Neural cell (in vitro differentiated cells): ENCODE results near the gene SNTB2. TPM values are rescaled to one million over a fixed set of nuclear protein-coding genes. Genes with fewer than 3 reads are reported as not detected.

Experiments used
- H2AFZ ChIP-seq: fragments of 200-600, 300-800 bp; sonication (generic), shearing (Covaris generic); 2 replicates; pipeline ENCODE4 v1.6.0; 2014; ENCODE audit warnings: low read depth, mild to moderate bottlenecking, antibody characterized with exemption, low read length, moderate library complexity
- H3F3A ChIP-seq: fragments of 200-600 bp; shearing (Covaris generic); 2 replicates; pipeline ENCODE4 v1.6.1; 2016; ENCODE audit warnings: mild to moderate bottlenecking, moderate library complexity, mixed read lengths, antibody characterized with exemption, low read length; ENCODE audit not compliant: insufficient read depth, poor library complexity, severe bottlenecking
- H3K27ac ChIP-seq: fragments of 200-600, 300-800 bp; sonication (generic), shearing (Covaris generic); 2 replicates; pipeline ENCODE4 v1.5.1; 2014; ENCODE audit warnings: mild to moderate bottlenecking, low read length, moderate library complexity
- H3K27me3 ChIP-seq: fragments of 300-800, 200-600 bp; sonication (generic), shearing (Covaris generic); 2 replicates; pipeline ENCODE4 v1.6.0; 2014; ENCODE audit warnings: mild to moderate bottlenecking, low read depth, low read length, moderate library complexity; ENCODE audit not compliant: insufficient read depth
- H3K36me3 ChIP-seq: fragments of 300-800, 200-600 bp; sonication (generic), shearing (Covaris generic); 2 replicates; pipeline ENCODE4 v1.5.1; 2014; ENCODE audit warnings: mild to moderate bottlenecking, antibody characterized with exemption, low read length, moderate library complexity; ENCODE audit not compliant: insufficient read depth
- H3K4me2 ChIP-seq: fragments of 300-800, 200-600 bp; sonication (generic), shearing (Covaris generic); 2 replicates; pipeline ENCODE4 v1.6.0; 2014; ENCODE audit warnings: mild to moderate bottlenecking, low read length
- H3K4me3 ChIP-seq: fragments of 300-800, 200-600 bp; sonication (generic), shearing (Covaris generic); 2 replicates; pipeline ENCODE4 v1.5.1; 2014; ENCODE audit warnings: mild to moderate bottlenecking, low read length, moderate library complexity
- H3K79me2 ChIP-seq: fragments of 200-600 bp; shearing (Covaris generic); replicated peaks from 2 replicates; pipeline ENCODE4 v1.6.0; 2014; ENCODE audit warnings: mild to moderate bottlenecking, low read length, moderate library complexity; ENCODE audit not compliant: insufficient read depth
- H3K9ac ChIP-seq: fragments of 300-800, 200-600 bp; sonication (generic), shearing (Covaris generic); 2 replicates; pipeline ENCODE4 v1.6.1; 2016; ENCODE audit warnings: mild to moderate bottlenecking, low read length, mixed read lengths
- H3K9me2 ChIP-seq: fragments of 200-600 bp; shearing (Covaris generic); 2 replicates; pipeline ENCODE4 v1.6.1; 2016; ENCODE audit warnings: mild to moderate bottlenecking, low read length, mixed read lengths; ENCODE audit not compliant: insufficient read depth
- H3K9me3 ChIP-seq: fragments of 200-600, 300-800 bp; sonication (generic), shearing (Covaris generic); 2 replicates; pipeline ENCODE4 v1.6.1; 2016; ENCODE audit warnings: mild to moderate bottlenecking, mixed run types, low read length, moderate library complexity, mixed read lengths
- H4K20me1 ChIP-seq: fragments of 200-600 bp; shearing (Covaris generic); 2 replicates; pipeline ENCODE4 v1.6.1; 2016; ENCODE audit warnings: mild to moderate bottlenecking, mixed run types; ENCODE audit not compliant: insufficient read depth
- EP300 ChIP-seq: fragments of 450-650 bp; conservative IDR thresholded peaks from 2 replicates; pipeline ENCODE4 v1.6.1; 2014; ENCODE audit warnings: antibody characterized with exemption, mild to moderate bottlenecking, moderate library complexity; ENCODE audit not compliant: poor library complexity, severe bottlenecking
- EZH2 ChIP-seq: fragments of 200-600, 300-800 bp; shearing (Covaris generic), sonication (generic); IDR thresholded peaks from 2 replicates; pipeline ENCODE4 v1.6.1; 2014; ENCODE audit warnings: antibody characterized with exemption, low read length, borderline replicate concordance, mild to moderate bottlenecking; ENCODE audit not compliant: insufficient read depth, poor library complexity, severe bottlenecking
- MXI1 ChIP-seq: fragments of 450-650 bp; conservative IDR thresholded peaks from 2 replicates; pipeline ENCODE4 v1.6.1; 2014; ENCODE audit warnings: antibody characterized with exemption, mild to moderate bottlenecking; ENCODE audit not compliant: poor library complexity, severe bottlenecking
- POLR2AphosphoS5 ChIP-seq: IDR thresholded peaks from 2 replicates; pipeline ENCODE4 v1.6.1; 2012
- RAD21 ChIP-seq: fragments of 450-650 bp; conservative IDR thresholded peaks from 2 replicates; pipeline ENCODE4 v1.6.1; 2014; ENCODE audit warnings: antibody characterized with exemption, mild to moderate bottlenecking, moderate library complexity
- SMC3 ChIP-seq: fragments of 450-650 bp; conservative IDR thresholded peaks from 2 replicates; pipeline ENCODE4 v1.6.1; 2014; ENCODE audit warnings: antibody characterized with exemption, mild to moderate bottlenecking, moderate library complexity; ENCODE audit not compliant: poor library complexity
- TAF1 ChIP-seq: IDR thresholded peaks from 2 replicates; pipeline ENCODE4 v1.6.1; 2012; ENCODE audit warnings: low read depth
- polyA plus RNA-seq: library from polyadenylated mRNA; depleted of rRNA; stranded (reverse); fragments of >200 nt; gene quantifications from 2 replicates; pipeline ENCODE4 v1.2.3, GENCODE V29; 2014
- TF ChIP-seq, protein P1 (sequence below): fragments of 450-650 bp; IDR thresholded peaks from 2 replicates; pipeline ENCODE4 v1.5.1; 2014; ENCODE audit warnings: antibody characterized with exemption, mild to moderate bottlenecking, moderate library complexity; ENCODE audit not compliant: poor library complexity, severe bottlenecking
- TF ChIP-seq, protein P2 (sequence below): IDR thresholded peaks from 2 replicates; pipeline ENCODE4 v1.6.1; 2012; ENCODE audit warnings: borderline replicate concordance

The SNTB2 gene
- polyA plus RNA-seq, 1 donor from 2014 or later: 7.0 TPM

GRCh38 chr16:69349536-69349935 lies 162.6 kb downstream of the SNTB2 start:
- no peak overlapping the region for H3K4me3 ChIP-seq
- H2AFZ ChIP-seq: no peak overlapping the region
- H4K20me1 ChIP-seq: no peaks in the 10 kb centered on the region
- no peaks in the 10 kb centered on the region for H3F3A ChIP-seq
- no peak overlapping the region for H3K4me2 ChIP-seq
- no peaks in the 10 kb centered on the region for H3K9me3 ChIP-seq
- H3K36me3 ChIP-seq: no peaks in the 10 kb centered on the region
- H3K9ac ChIP-seq: no peak overlapping the region
- H3K27ac ChIP-seq: no peak overlapping the region
- no peaks in the 10 kb centered on the region for H3K9me2 ChIP-seq
- TF ChIP-seq, protein P1, sequence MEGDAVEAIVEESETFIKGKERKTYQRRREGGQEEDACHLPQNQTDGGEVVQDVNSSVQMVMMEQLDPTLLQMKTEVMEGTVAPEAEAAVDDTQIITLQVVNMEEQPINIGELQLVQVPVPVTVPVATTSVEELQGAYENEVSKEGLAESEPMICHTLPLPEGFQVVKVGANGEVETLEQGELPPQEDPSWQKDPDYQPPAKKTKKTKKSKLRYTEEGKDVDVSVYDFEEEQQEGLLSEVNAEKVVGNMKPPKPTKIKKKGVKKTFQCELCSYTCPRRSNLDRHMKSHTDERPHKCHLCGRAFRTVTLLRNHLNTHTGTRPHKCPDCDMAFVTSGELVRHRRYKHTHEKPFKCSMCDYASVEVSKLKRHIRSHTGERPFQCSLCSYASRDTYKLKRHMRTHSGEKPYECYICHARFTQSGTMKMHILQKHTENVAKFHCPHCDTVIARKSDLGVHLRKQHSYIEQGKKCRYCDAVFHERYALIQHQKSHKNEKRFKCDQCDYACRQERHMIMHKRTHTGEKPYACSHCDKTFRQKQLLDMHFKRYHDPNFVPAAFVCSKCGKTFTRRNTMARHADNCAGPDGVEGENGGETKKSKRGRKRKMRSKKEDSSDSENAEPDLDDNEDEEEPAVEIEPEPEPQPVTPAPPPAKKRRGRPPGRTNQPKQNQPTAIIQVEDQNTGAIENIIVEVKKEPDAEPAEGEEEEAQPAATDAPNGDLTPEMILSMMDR: no peak
- TF ChIP-seq MXI1 (no peak), TAF1 (no peak), EZH2 (no peak), RAD21 (no peak), SMC3 (no peak), POLR2AphosphoS5 (no peak), EP300 (no peak)
- TF ChIP-seq, protein P2, sequence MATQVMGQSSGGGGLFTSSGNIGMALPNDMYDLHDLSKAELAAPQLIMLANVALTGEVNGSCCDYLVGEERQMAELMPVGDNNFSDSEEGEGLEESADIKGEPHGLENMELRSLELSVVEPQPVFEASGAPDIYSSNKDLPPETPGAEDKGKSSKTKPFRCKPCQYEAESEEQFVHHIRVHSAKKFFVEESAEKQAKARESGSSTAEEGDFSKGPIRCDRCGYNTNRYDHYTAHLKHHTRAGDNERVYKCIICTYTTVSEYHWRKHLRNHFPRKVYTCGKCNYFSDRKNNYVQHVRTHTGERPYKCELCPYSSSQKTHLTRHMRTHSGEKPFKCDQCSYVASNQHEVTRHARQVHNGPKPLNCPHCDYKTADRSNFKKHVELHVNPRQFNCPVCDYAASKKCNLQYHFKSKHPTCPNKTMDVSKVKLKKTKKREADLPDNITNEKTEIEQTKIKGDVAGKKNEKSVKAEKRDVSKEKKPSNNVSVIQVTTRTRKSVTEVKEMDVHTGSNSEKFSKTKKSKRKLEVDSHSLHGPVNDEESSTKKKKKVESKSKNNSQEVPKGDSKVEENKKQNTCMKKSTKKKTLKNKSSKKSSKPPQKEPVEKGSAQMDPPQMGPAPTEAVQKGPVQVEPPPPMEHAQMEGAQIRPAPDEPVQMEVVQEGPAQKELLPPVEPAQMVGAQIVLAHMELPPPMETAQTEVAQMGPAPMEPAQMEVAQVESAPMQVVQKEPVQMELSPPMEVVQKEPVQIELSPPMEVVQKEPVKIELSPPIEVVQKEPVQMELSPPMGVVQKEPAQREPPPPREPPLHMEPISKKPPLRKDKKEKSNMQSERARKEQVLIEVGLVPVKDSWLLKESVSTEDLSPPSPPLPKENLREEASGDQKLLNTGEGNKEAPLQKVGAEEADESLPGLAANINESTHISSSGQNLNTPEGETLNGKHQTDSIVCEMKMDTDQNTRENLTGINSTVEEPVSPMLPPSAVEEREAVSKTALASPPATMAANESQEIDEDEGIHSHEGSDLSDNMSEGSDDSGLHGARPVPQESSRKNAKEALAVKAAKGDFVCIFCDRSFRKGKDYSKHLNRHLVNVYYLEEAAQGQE: no peak
- no peaks in the 10 kb centered on the region for H3K79me2 ChIP-seq
- no peaks in the 10 kb centered on the region for H3K27me3 ChIP-seq

GRCh38 chr16:69350536-69351133 lies 163.7 kb downstream of the SNTB2 start:
- Histone ChIP-seq H3K4me2 (no peak overlapping the region), H3K4me3 (no peak overlapping the region), H3K27me3 (no peaks in the 10 kb centered on the region), H4K20me1 (no peaks in the 10 kb centered on the region), H3K27ac (no peak overlapping the region), H3K9me2 (no peaks in the 10 kb centered on the region), H3K36me3 (no peaks in the 10 kb centered on the region), H3K79me2 (no peaks in the 10 kb centered on the region), H3F3A (no peaks in the 10 kb centered on the region), H3K9ac (no peak overlapping the region), H3K9me3 (no peaks in the 10 kb centered on the region), H2AFZ (no peak overlapping the region)
- TF ChIP-seq MXI1: no peak
- no peak for TF ChIP-seq TAF1
- no peak for TF ChIP-seq POLR2AphosphoS5
- TF ChIP-seq EZH2: no peak
- TF ChIP-seq EP300: no peak
- TF ChIP-seq, protein P1: no peak
- TF ChIP-seq, protein P2: no peak
- no peak for TF ChIP-seq SMC3
